Tibial nerve (tissue), 4 donors: ENCODE results near the gene ETFA.

Experiments
- EP300 ChIP-seq, 2 donors: sonication (generic); formaldehyde crosslinking; IDR thresholded peaks; one replicate each; pipeline ENCODE4 v1.6.1; 2017; ENCODE audit warnings: antibody characterized with exemption in 2 of 2, mild to moderate bottlenecking in 1 of 2
- POLR2A ChIP-seq, 2 donors: fragments of 450-650 bp; IDR thresholded peaks; one replicate each; pipeline ENCODE4 v1.6.1; 2017; ENCODE audit warnings: antibody characterized with exemption in 2 of 2, mild to moderate bottlenecking in 2 of 2, moderate library complexity in 2 of 2
- TF ChIP-seq, protein P1 (sequence below), 5 experiments: fragments of 200-600 bp in 3 of 5; fragments of 450-650 bp in 2 of 5; sonication (generic) in 3 of 5; IDR thresholded peaks; one replicate each; pipeline ENCODE4 v1.5.1; 2016 to 2019; ENCODE audit warnings: antibody characterized with exemption in 5 of 5, mild to moderate bottlenecking in 3 of 5, moderate library complexity in 2 of 5

DNA sequence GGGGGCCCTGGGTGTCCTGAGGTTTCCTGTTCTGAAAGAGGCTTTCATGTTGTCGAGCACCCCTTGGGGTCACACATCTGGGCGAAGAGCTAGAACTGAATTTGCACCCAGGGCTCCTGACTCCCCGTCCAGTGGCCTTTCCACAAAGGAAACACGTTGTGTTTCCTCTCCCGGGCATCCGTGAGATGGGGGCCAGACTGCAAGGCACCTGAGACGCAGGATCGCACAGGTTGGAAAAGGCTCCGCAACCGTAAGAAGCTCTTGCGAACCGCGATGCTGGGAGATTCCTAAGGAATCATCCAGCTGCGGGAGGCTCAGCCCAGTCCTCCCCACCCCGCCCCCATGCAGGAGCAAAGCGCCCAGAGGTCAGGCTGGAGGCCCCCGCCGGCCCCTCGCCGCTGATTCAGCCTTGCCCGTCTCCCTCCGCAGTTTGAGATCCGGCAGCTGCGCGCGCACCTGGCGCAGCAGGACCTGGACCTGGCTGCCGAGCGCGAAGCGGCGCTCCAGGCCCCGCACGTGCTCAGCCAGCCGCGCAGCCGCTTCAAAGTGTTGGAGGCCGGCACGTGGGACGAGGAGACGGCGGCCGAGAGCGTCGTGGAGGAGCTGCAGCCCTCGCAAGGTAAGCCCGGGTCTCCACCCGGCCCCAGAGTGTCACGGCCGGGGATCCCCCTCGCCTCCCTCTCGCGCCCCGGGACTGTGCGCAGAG lies 119.6 kb downstream of the ETFA start:
- TF ChIP-seq, protein P1, sequence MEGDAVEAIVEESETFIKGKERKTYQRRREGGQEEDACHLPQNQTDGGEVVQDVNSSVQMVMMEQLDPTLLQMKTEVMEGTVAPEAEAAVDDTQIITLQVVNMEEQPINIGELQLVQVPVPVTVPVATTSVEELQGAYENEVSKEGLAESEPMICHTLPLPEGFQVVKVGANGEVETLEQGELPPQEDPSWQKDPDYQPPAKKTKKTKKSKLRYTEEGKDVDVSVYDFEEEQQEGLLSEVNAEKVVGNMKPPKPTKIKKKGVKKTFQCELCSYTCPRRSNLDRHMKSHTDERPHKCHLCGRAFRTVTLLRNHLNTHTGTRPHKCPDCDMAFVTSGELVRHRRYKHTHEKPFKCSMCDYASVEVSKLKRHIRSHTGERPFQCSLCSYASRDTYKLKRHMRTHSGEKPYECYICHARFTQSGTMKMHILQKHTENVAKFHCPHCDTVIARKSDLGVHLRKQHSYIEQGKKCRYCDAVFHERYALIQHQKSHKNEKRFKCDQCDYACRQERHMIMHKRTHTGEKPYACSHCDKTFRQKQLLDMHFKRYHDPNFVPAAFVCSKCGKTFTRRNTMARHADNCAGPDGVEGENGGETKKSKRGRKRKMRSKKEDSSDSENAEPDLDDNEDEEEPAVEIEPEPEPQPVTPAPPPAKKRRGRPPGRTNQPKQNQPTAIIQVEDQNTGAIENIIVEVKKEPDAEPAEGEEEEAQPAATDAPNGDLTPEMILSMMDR (IDR thresholded peaks at IDR 0.05), result no peak
- TF ChIP-seq EP300 (IDR thresholded peaks at IDR 0.05) (no peak), POLR2A (IDR thresholded peaks at IDR 0.05) (no peak)
